CD14-positive monocyte (primary cell): Measurements from ENCODE around the gene TMOD3. TPM values are rescaled to one million over a fixed set of nuclear protein-coding genes. Genes with fewer than 3 reads are reported as not detected.

ENCODE experiments used
- DNase-seq, 3 donors: peaks; one replicate each; pipeline ENCODE4 v3.0.0-alpha.2; 2011 to 2022
- H2AFZ ChIP-seq: 2 replicates; pipeline ENCODE4 v1.6.0; 2012; ENCODE audit warnings: mild to moderate bottlenecking, low read depth, low read length, inconsistent platforms; ENCODE audit not compliant: insufficient read depth, poor library complexity, severe bottlenecking
- H3K27ac ChIP-seq, 2 donors: 1 replicate in 1 of 2; 2 replicates in 1 of 2; pipeline ENCODE4 v1.5.1; 2012 to 2013; ENCODE audit warnings: low read length in 2 of 2, control low read depth in 1 of 2, inconsistent platforms in 1 of 2, low read depth in 1 of 2, mild to moderate bottlenecking in 1 of 2
- H3K27me3 ChIP-seq, 2 donors: one replicate each; pipeline versions ENCODE4 v1.6.0 to v1.6.1; 2011 to 2013; ENCODE audit warnings: low read length in 2 of 2; ENCODE audit not compliant: control insufficient read depth in 2 of 2, insufficient read depth in 2 of 2
- H3K36me3 ChIP-seq, 2 donors: replicated peaks in 1 of 2; 1 replicate in 1 of 2; 2 replicates in 1 of 2; pipeline versions ENCODE4 v1.5.1 to v1.6.1; 2012 to 2013; ENCODE audit warnings: low read length in 2 of 2, control low read depth in 1 of 2, inconsistent platforms in 1 of 2, mild to moderate bottlenecking in 1 of 2; ENCODE audit not compliant: insufficient read depth in 2 of 2, control insufficient read depth in 1 of 2
- H3K4me1 ChIP-seq, 2 donors: 1 replicate in 1 of 2; 2 replicates in 1 of 2; pipeline versions ENCODE4 v1.5.1 to v1.6.1; 2012 to 2013; ENCODE audit warnings: low read length in 2 of 2, control low read depth in 1 of 2, inconsistent platforms in 1 of 2, mild to moderate bottlenecking in 1 of 2, moderate library complexity in 1 of 2; ENCODE audit not compliant: insufficient read depth in 2 of 2, control insufficient read depth in 1 of 2
- H3K4me2 ChIP-seq: replicated peaks from 2 replicates; pipeline ENCODE3; 2012; ENCODE audit warnings: low read length, moderate library complexity, mild to moderate bottlenecking; ENCODE audit not compliant: poor library complexity, severe bottlenecking; ENCODE audit errors: extremely low read depth
- H3K4me3 ChIP-seq, 3 experiments: fragments of 200-600 bp in 1 of 3; sonication (generic) in 1 of 3; replicated peaks in 1 of 3; 1 replicate in 2 of 3; 2 replicates in 1 of 3; pipeline ENCODE4 v1.5.1; 2011 to 2013; ENCODE audit warnings: low read length in 3 of 3, mild to moderate bottlenecking in 3 of 3, control low read depth in 2 of 3, low read depth in 2 of 3, inconsistent platforms in 1 of 3, moderate library complexity in 1 of 3
- H3K79me2 ChIP-seq: 2 replicates; pipeline ENCODE4 v1.6.0; 2012; ENCODE audit warnings: mild to moderate bottlenecking, control low read depth, inconsistent platforms, low read length, moderate library complexity; ENCODE audit not compliant: insufficient read depth
- H3K9ac ChIP-seq: 2 replicates; pipeline ENCODE4 v1.6.0; 2017; ENCODE audit warnings: low read length, mild to moderate bottlenecking; ENCODE audit not compliant: insufficient read depth, poor library complexity, severe bottlenecking
- H3K9me3 ChIP-seq, 2 donors: replicated peaks in 1 of 2; 1 replicate in 1 of 2; 2 replicates in 1 of 2; pipeline versions ENCODE4 v1.5.1 to v1.6.1; 2012 to 2013; ENCODE audit warnings: low read length in 2 of 2, control low read depth in 1 of 2; ENCODE audit not compliant: control insufficient read depth in 1 of 2, insufficient read depth in 1 of 2
- H4K20me1 ChIP-seq: 2 replicates; pipeline ENCODE4 v1.6.0; 2012; ENCODE audit warnings: mild to moderate bottlenecking, low read length, control low read depth, moderate library complexity; ENCODE audit not compliant: insufficient read depth
- H3K27ac Mint-ChIP-seq, 7 donors: one replicate each; pipeline ENCODE4 v1.8.0; 2020; ENCODE audit warnings: mild to moderate bottlenecking in 7 of 7, mixed read lengths in 7 of 7, moderate library complexity in 6 of 7, inconsistent platforms in 2 of 7
- H3K27me3 Mint-ChIP-seq, 3 donors: one replicate each; pipeline ENCODE4 v1.8.0; 2021 to 2022; ENCODE audit warnings: low read depth in 3 of 3, mild to moderate bottlenecking in 3 of 3, mixed read lengths in 3 of 3, moderate library complexity in 3 of 3, inconsistent platforms in 1 of 3
- H3K36me3 Mint-ChIP-seq, 2 donors: one replicate each; pipeline ENCODE4 v1.8.0; 2020; ENCODE audit warnings: mixed read lengths in 2 of 2, inconsistent platforms in 1 of 2, mild to moderate bottlenecking in 1 of 2
- H3K4me1 Mint-ChIP-seq: one replicate; pipeline ENCODE4 v1.8.0; 2020; ENCODE audit warnings: mild to moderate bottlenecking, mixed read lengths
- H3K4me3 Mint-ChIP-seq, 2 donors: one replicate each; pipeline ENCODE4 v1.8.0; 2020; ENCODE audit warnings: mild to moderate bottlenecking in 2 of 2, mixed read lengths in 2 of 2, moderate library complexity in 1 of 2
- H3K9me3 Mint-ChIP-seq, 7 donors: one replicate each; pipeline ENCODE4 v1.8.0; 2020 to 2022; ENCODE audit warnings: mixed read lengths in 7 of 7, mild to moderate bottlenecking in 6 of 7, moderate library complexity in 6 of 7, inconsistent platforms in 2 of 7
- CTCF ChIP-seq: fragments of 200-600 bp; IDR thresholded peaks from one replicate; pipeline ENCODE4 v1.8.0; 2022; ENCODE audit warnings: antibody characterized with exemption, mild to moderate bottlenecking
- WGBS: methylation state at CpG from one replicate; pipeline ENCODE4 v1.1.5; 2013; ENCODE audit warnings: missing lambda C conversion rate; ENCODE audit not compliant: insufficient coverage; 5-methylcytosine and 5-hydroxymethylcytosine counted together
- intact Hi-C, 2 donors: fragments of 100-400 bp; cut with micrococcal nuclease; formaldehyde crosslinking; loops; one replicate each; pipeline versions ENCODE4 v1.15.0 to v1.15.1; 2023
- polyA plus RNA-seq, 3 donors: library from polyadenylated mRNA; depleted of rRNA in 1 of 3; unstranded in 2 of 3; stranded (reverse) in 1 of 3; fragments of 300-500 nt in 2 of 3; fragments of >200 nt in 1 of 3; fragmentation: Illumina TruSeq in 2 of 3; gene quantifications; 1 replicate in 2 of 3; 2 replicates in 1 of 3; pipeline ENCODE4 v1.2.3, GENCODE V29; 2012 to 2021

The TMOD3 gene
- polyA plus RNA-seq, 3 donors, result 7.7 to 34.8 (median 27.8) TPM

GRCh38 chr15:51904931-51905330, 75.5 kb downstream of the TMOD3 start:
- Mint-ChIP-seq H3K27me3 (peaks cover 0 to 1% (median 0%) of the 10 kb centered on the region in 3 donors), H3K27ac (peak overlapping the region in 2 of 7 donors; percentile 9 to 62), H3K9me3 (peaks cover 0 to 3% (median 0%) of the 10 kb centered on the region in 7 donors), H3K36me3 (peaks cover 71 to 90% of the 10 kb centered on the region in 2 donors), H3K4me1 (peaks cover 6% of the 10 kb centered on the region), H3K4me3 (no peak overlapping the region)
- peaks cover 74 to 94% of the 10 kb centered on the region in 2 donors for H3K36me3 ChIP-seq
- no peaks in the 10 kb centered on the region for H3K4me1 ChIP-seq
- H3K9ac ChIP-seq, result no peak overlapping the region
- TF ChIP-seq CTCF, result no peak
- no peaks in the 10 kb centered on the region for H3K79me2 ChIP-seq
- intact Hi-C loops, result no loop called here
- no peak overlapping the region for H3K4me3 ChIP-seq
- peaks cover 18% of the 10 kb centered on the region for H4K20me1 ChIP-seq
- DNase-seq, result no peak
- H3K4me2 ChIP-seq, result no peak overlapping the region
- WGBS, result 100% methylated on average over 2 of the region's 4 CpGs
- H2AFZ ChIP-seq, result no peak overlapping the region
- no peaks in the 10 kb centered on the region for H3K27me3 ChIP-seq
- H3K9me3 ChIP-seq, result no peaks in the 10 kb centered on the region
- peak overlapping the region in 1 of 2 donors; percentile 1 for H3K27ac ChIP-seq

GRCh38 chr15:51907136-51907862, 77.8 kb downstream of the TMOD3 start:
- H3K4me3 ChIP-seq, result no peak overlapping the region
- Mint-ChIP-seq H3K36me3 (peaks cover 60 to 84% of the 10 kb centered on the region in 2 donors), H3K9me3 (peaks cover 0 to 4% (median 0%) of the 10 kb centered on the region in 7 donors), H3K4me3 (no peak overlapping the region), H3K4me1 (peaks cover 6% of the 10 kb centered on the region), H3K27ac (peak overlapping the region in 1 of 7 donors; percentile 21), H3K27me3 (peaks cover 0 to 1% (median 0%) of the 10 kb centered on the region in 3 donors)
- peaks cover 63 to 90% of the 10 kb centered on the region in 2 donors for H3K36me3 ChIP-seq
- WGBS, result 92% methylated on average over 7 of the region's 8 CpGs
- H3K9me3 ChIP-seq, result no peaks in the 10 kb centered on the region
- H3K9ac ChIP-seq, result no peak overlapping the region
- intact Hi-C loops, result no loop called here
- H3K4me2 ChIP-seq, result no peak overlapping the region
- no peak overlapping the region for H2AFZ ChIP-seq
- TF ChIP-seq CTCF, result no peak
- no peak overlapping the region for H3K27ac ChIP-seq
- peaks cover 12% of the 10 kb centered on the region for H4K20me1 ChIP-seq
- no peaks in the 10 kb centered on the region for H3K4me1 ChIP-seq
- no peak for DNase-seq
- no peaks in the 10 kb centered on the region for H3K27me3 ChIP-seq
- H3K79me2 ChIP-seq, result no peaks in the 10 kb centered on the region
